ENCODE results near the gene SLC22A5. TPM values are rescaled to one million over a fixed set of nuclear protein-coding genes. Genes with fewer than 3 reads are reported as not detected.
"Not testable (repeated sequence)": the region's sequence is repeated elsewhere in the genome, so short reads cannot be mapped to it uniquely, and the experiment has no call there.

Gene SLC22A5
- total and polyA plus RNA-seq, 3 donors from 2014 or later = 9.5 to 11.9 (median 11.8) TPM

- no peaks in the 10 kb centered on the region for H3K36me3 ChIP-seq (ENCODE audit: low read depth, missing control alignments)
Measured at GRCh38 chr5:132396589-132397031, 27.1 kb downstream of the SLC22A5 start.

GRCh38 chr5:132397224-132397623, 27.7 kb downstream of the SLC22A5 start:
- WGBS, 2 donors = 95 to 100% methylated on average over 2 of the region's 2 CpGs
- Histone ChIP-seq H3K4me3 (no peak overlapping the region), H3K9me3 (no peaks in the 10 kb centered on the region), H3K27me3 (no peaks in the 10 kb centered on the region), H3K36me3 (ENCODE audit: low read depth, missing control alignments) (no peaks in the 10 kb centered on the region), H3K4me1 (no peaks in the 10 kb centered on the region), H3K27ac (no peak overlapping the region)
- no peak for DNase-seq
- intact Hi-C loops (cut with DNase I; ENCODE audit: low total_unique reads) = no loop called here
- no peak for TF ChIP-seq POLR2A (IDR thresholded peaks at IDR 0.05)
- TF ChIP-seq CTCF (IDR thresholded peaks at IDR 0.05) = no peak

More at GRCh38 chr5:132396589-132397031, 27.1 kb downstream of the SLC22A5 start:
- Histone ChIP-seq H3K4me3 (no peak overlapping the region), H3K4me1 (no peaks in the 10 kb centered on the region), H3K27ac (no peak overlapping the region), H3K9me3 (no peaks in the 10 kb centered on the region), H3K27me3 (no peaks in the 10 kb centered on the region)
- DNase-seq = no peak
- intact Hi-C loops (cut with DNase I; ENCODE audit: low total_unique reads) = no loop called here
- TF ChIP-seq POLR2A (IDR thresholded peaks at IDR 0.05) = no peak
- TF ChIP-seq CTCF (IDR thresholded peaks at IDR 0.05) = no peak
- WGBS, 2 donors = 82 to 87% methylated on average over 1 of the region's 1 CpG

GRCh38 chr5:132397936-132398675, 28.6 kb downstream of the SLC22A5 start:
- H3K36me3 ChIP-seq (ENCODE audit: low read depth, missing control alignments); H3K9me3 ChIP-seq; H3K27me3 ChIP-seq; H3K27ac ChIP-seq; H3K4me1 ChIP-seq; DNase-seq; H3K4me3 ChIP-seq; intact Hi-C loops (cut with DNase I; ENCODE audit: low total_unique reads): not testable (repeated sequence)
- WGBS, 2 donors = 82 to 89% methylated on average over 9 to 12 of the region's 12 CpGs

- DNase-seq; H3K36me3 ChIP-seq (ENCODE audit: low read depth, missing control alignments); H3K4me1 ChIP-seq; intact Hi-C loops (cut with DNase I; ENCODE audit: low total_unique reads); H3K27me3 ChIP-seq; H3K9me3 ChIP-seq; H3K27ac ChIP-seq; H3K4me3 ChIP-seq: not testable (repeated sequence)
- WGBS, 2 donors = 78 to 84% methylated on average over 2 of the region's 2 CpGs
Measured at GRCh38 chr5:132404041-132404440, 34.5 kb downstream of the SLC22A5 start.

GRCh38 chr5:132405646-132406045, 36.1 kb downstream of the SLC22A5 start:
- H3K9me3 ChIP-seq = no peaks in the 10 kb centered on the region
- H3K4me1 ChIP-seq = peaks cover 16% of the 10 kb centered on the region
- no peak for TF ChIP-seq CTCF (IDR thresholded peaks at IDR 0.05)
- TF ChIP-seq POLR2A (IDR thresholded peaks at IDR 0.05) = no peak
- H3K36me3 ChIP-seq (ENCODE audit: low read depth, missing control alignments) = no peaks in the 10 kb centered on the region
- WGBS, 2 donors = 74 to 77% methylated on average over 1 of the region's 1 CpG
- intact Hi-C loops (cut with DNase I; ENCODE audit: low total_unique reads) = no loop called here
- H3K4me3 ChIP-seq = no peak overlapping the region
- no peaks in the 10 kb centered on the region for H3K27me3 ChIP-seq
- DNase-seq = no peak
- no peak overlapping the region for H3K27ac ChIP-seq
